Measurements from ENCODE around the gene ETV3L.
"Not testable (repeated sequence)": the region's sequence is repeated elsewhere in the genome, so short reads cannot be mapped to it uniquely, and the experiment has no call there.

The ETV3L gene

GRCh38 chr1:157080714-157081113, 18.9 kb downstream of the ETV3L start:
- DNase-seq (ENCODE audit: low read depth, low spot score): no peak

- no peak for DNase-seq (ENCODE audit: low read depth, low spot score)
Observed at GRCh38 chr1:157077394-157077793, 22.2 kb downstream of the ETV3L start.

GRCh38 chr1:157073944-157074685, 25.5 kb downstream of the ETV3L start:
- no peak for DNase-seq (ENCODE audit: low read depth, low spot score)

GRCh38 chr1:157069601-157070000, 30.0 kb downstream of the ETV3L start:
- DNase-seq (ENCODE audit: low read depth, low spot score): no peak

GRCh38 chr1:157059241-157059640, 40.4 kb downstream of the ETV3L start:
- DNase-seq (ENCODE audit: low read depth, low spot score): not testable (repeated sequence)

- DNase-seq (ENCODE audit: low read depth, low spot score): no peak
Observed at GRCh38 chr1:157056269-157056668, 43.3 kb downstream of the ETV3L start.

GRCh38 chr1:157055729-157056128, 43.9 kb downstream of the ETV3L start:
- DNase-seq (ENCODE audit: low read depth, low spot score): not testable (repeated sequence)

- DNase-seq (ENCODE audit: low read depth, low spot score): no peak
Observed at GRCh38 chr1:157050836-157051235, 48.8 kb downstream of the ETV3L start.

- DNase-seq (ENCODE audit: low read depth, low spot score): no peak
Observed at GRCh38 chr1:157047062-157047410, 52.6 kb downstream of the ETV3L start.

GRCh38 chr1:157045250-157046218, 54.1 kb downstream of the ETV3L start, which contains the start of gene ARHGEF11:
Gene ARHGEF11, minus strand, starts transcription at chr1:157045742. Its CDS starts 1,412 bp downstream, at chr1:157044330.
- DNase-seq (ENCODE audit: low read depth, low spot score): no peak

- DNase-seq (ENCODE audit: low read depth, low spot score): no peak
Observed at GRCh38 chr1:157044326-157044725, 55.3 kb downstream of the ETV3L start.

GRCh38 chr1:157043685-157044084, 55.9 kb downstream of the ETV3L start:
- DNase-seq (ENCODE audit: low read depth, low spot score): no peak

- no peak for DNase-seq (ENCODE audit: low read depth, low spot score)
Observed at GRCh38 chr1:157042846-157043245, 56.8 kb downstream of the ETV3L start.
